Effector memory CD8-positive, alpha-beta T cell (primary cell): ENCODE measurements around the gene GGT6.

Experiments
- ATAC-seq: fragments of 150-1000 bp; cut with Tn5 transposase; replicated peaks from 2 replicates; pipeline ENCODE4 v1.10.0; 2021; ENCODE audit warnings: mild to moderate bottlenecking, moderate library complexity
- DNase-seq, 3 experiments: peaks; one replicate each; pipeline ENCODE4 v3.0.0; 2021
- H3K27ac Mint-ChIP-seq, 2 donors: one replicate each; pipeline ENCODE4 v1.8.0; 2022; ENCODE audit warnings: mild to moderate bottlenecking in 2 of 2, mixed read lengths in 2 of 2, moderate library complexity in 2 of 2
- H3K27me3 Mint-ChIP-seq, 2 donors: one replicate each; pipeline ENCODE4 v1.8.0; 2022; ENCODE audit warnings: mixed read lengths in 2 of 2
- H3K36me3 Mint-ChIP-seq: one replicate; pipeline ENCODE4 v1.8.0; 2022; ENCODE audit warnings: mild to moderate bottlenecking, moderate library complexity, mixed read lengths; ENCODE audit not compliant: insufficient read depth
- H3K4me1 Mint-ChIP-seq, 2 donors: one replicate each; pipeline ENCODE4 v1.8.0; 2022; ENCODE audit warnings: low read depth in 2 of 2, mixed read lengths in 2 of 2
- H3K4me3 Mint-ChIP-seq, 2 donors: one replicate each; pipeline ENCODE4 v1.8.0; 2022; ENCODE audit warnings: mild to moderate bottlenecking in 2 of 2, mixed read lengths in 2 of 2, moderate library complexity in 2 of 2
- H3K9me3 Mint-ChIP-seq, 2 donors: one replicate each; pipeline ENCODE4 v1.8.0; 2022; ENCODE audit warnings: mixed read lengths in 2 of 2

The GGT6 gene

GRCh38 chr17:4550534-4551039 lies 9.8 kb downstream of the GGT6 start:
- no peaks in the 10 kb centered on the region for H3K9me3 Mint-ChIP-seq
- no peaks in the 10 kb centered on the region for H3K27me3 Mint-ChIP-seq
- ATAC-seq (no peak), DNase-seq (no peak)
- H3K36me3 Mint-ChIP-seq: peaks cover 61% of the 10 kb centered on the region
- no peak overlapping the region for H3K27ac Mint-ChIP-seq
- peaks cover 14 to 20% of the 10 kb centered on the region in 2 donors for H3K4me1 Mint-ChIP-seq
- H3K4me3 Mint-ChIP-seq: no peak overlapping the region

GRCh38 chr17:4549781-4550533 lies 10.4 kb downstream of the GGT6 start:
- Mint-ChIP-seq H3K4me1 (peaks cover 12 to 14% of the 10 kb centered on the region in 2 donors), H3K4me3 (no peak overlapping the region), H3K27ac (no peak overlapping the region), H3K27me3 (no peaks in the 10 kb centered on the region), H3K9me3 (no peaks in the 10 kb centered on the region), H3K36me3 (peaks cover 54% of the 10 kb centered on the region)
- ATAC-seq: no peak
- DNase-seq: no peak

- DNase-seq: no peak
- Mint-ChIP-seq H3K36me3 (peaks cover 49% of the 10 kb centered on the region), H3K27ac (no peak overlapping the region), H3K4me3 (no peak overlapping the region), H3K27me3 (no peaks in the 10 kb centered on the region), H3K4me1 (peaks cover 4 to 6% of the 10 kb centered on the region in 2 donors), H3K9me3 (no peaks in the 10 kb centered on the region)
- ATAC-seq: no peak
Observed at GRCh38 chr17:4548721-4549531, 11.5 kb downstream of the GGT6 start.

GRCh38 chr17:4548061-4548461 lies 12.3 kb downstream of the GGT6 start:
- Mint-ChIP-seq H3K4me1 (peaks cover 0 to 2% of the 10 kb centered on the region in 2 donors), H3K9me3 (no peaks in the 10 kb centered on the region), H3K36me3 (peaks cover 52% of the 10 kb centered on the region), H3K27me3 (no peaks in the 10 kb centered on the region), H3K27ac (no peak overlapping the region), H3K4me3 (no peak overlapping the region)
- DNase-seq (no peak), ATAC-seq (no peak)

- ATAC-seq: no peak
Observed at GRCh38 chr17:4547118-4547906, 13.1 kb downstream of the GGT6 start.

GRCh38 chr17:4545217-4545951 lies 15.0 kb downstream of the GGT6 start:
- ATAC-seq (no peak), DNase-seq (no peak)
- H3K4me3 Mint-ChIP-seq: no peak overlapping the region
- H3K27ac Mint-ChIP-seq: no peak overlapping the region
- no peaks in the 10 kb centered on the region for H3K4me1 Mint-ChIP-seq
- H3K36me3 Mint-ChIP-seq: peaks cover 43% of the 10 kb centered on the region
- no peaks in the 10 kb centered on the region for H3K27me3 Mint-ChIP-seq
- no peaks in the 10 kb centered on the region for H3K9me3 Mint-ChIP-seq

More at GRCh38 chr17:4547118-4547906, 13.1 kb downstream of the GGT6 start:
- Mint-ChIP-seq H3K27me3 (no peaks in the 10 kb centered on the region), H3K27ac (peak overlapping the region in 1 of 2 donors; percentile 35), H3K9me3 (no peaks in the 10 kb centered on the region), H3K4me1 (peaks cover 0 to 2% of the 10 kb centered on the region in 2 donors), H3K36me3 (peaks cover 52% of the 10 kb centered on the region), H3K4me3 (no peak overlapping the region)
- no peak for DNase-seq

- H3K36me3 Mint-ChIP-seq: peaks cover 44% of the 10 kb centered on the region
- DNase-seq: no peak
Observed at GRCh38 chr17:4544951-4545216, 15.5 kb downstream of the GGT6 start.

GRCh38 chr17:4544135-4544950 lies 16.0 kb downstream of the GGT6 start:
- Mint-ChIP-seq H3K27ac (no peak overlapping the region), H3K27me3 (no peaks in the 10 kb centered on the region), H3K36me3 (peaks cover 45% of the 10 kb centered on the region), H3K4me3 (no peak overlapping the region), H3K9me3 (no peaks in the 10 kb centered on the region), H3K4me1 (no peaks in the 10 kb centered on the region)
- DNase-seq (no peak), ATAC-seq (no peak)

More at GRCh38 chr17:4544951-4545216, 15.5 kb downstream of the GGT6 start:
- Mint-ChIP-seq H3K4me3 (no peak overlapping the region), H3K27me3 (no peaks in the 10 kb centered on the region), H3K27ac (no peak overlapping the region), H3K9me3 (no peaks in the 10 kb centered on the region), H3K4me1 (no peaks in the 10 kb centered on the region)
- no peak for ATAC-seq

GRCh38 chr17:4543557-4544026 lies 16.8 kb downstream of the GGT6 start:
- no peaks in the 10 kb centered on the region for H3K9me3 Mint-ChIP-seq
- ATAC-seq (no peak), DNase-seq (no peak)
- H3K36me3 Mint-ChIP-seq: peaks cover 45% of the 10 kb centered on the region
- no peak overlapping the region for H3K27ac Mint-ChIP-seq
- H3K27me3 Mint-ChIP-seq: no peaks in the 10 kb centered on the region
- no peak overlapping the region for H3K4me3 Mint-ChIP-seq
- H3K4me1 Mint-ChIP-seq: no peaks in the 10 kb centered on the region

GRCh38 chr17:4542726-4543191 lies 17.6 kb downstream of the GGT6 start:
- Mint-ChIP-seq H3K36me3 (peaks cover 45% of the 10 kb centered on the region), H3K27me3 (no peaks in the 10 kb centered on the region), H3K27ac (no peak overlapping the region), H3K4me3 (no peak overlapping the region), H3K4me1 (no peaks in the 10 kb centered on the region), H3K9me3 (no peaks in the 10 kb centered on the region)
- DNase-seq (no peak), ATAC-seq (no peak)

GRCh38 chr17:4542003-4542725 lies 18.2 kb downstream of the GGT6 start:
- Mint-ChIP-seq H3K4me1 (no peaks in the 10 kb centered on the region), H3K36me3 (peaks cover 40% of the 10 kb centered on the region), H3K9me3 (no peaks in the 10 kb centered on the region), H3K27me3 (no peaks in the 10 kb centered on the region), H3K27ac (peak overlapping the region in 1 of 2 donors; percentile 66), H3K4me3 (no peak overlapping the region)
- no peak for ATAC-seq
- DNase-seq: no peak
